Amygdala (tissue), 56 donors: ENCODE measurements around the gene MYH14.

Experiments used
- DNase-seq, 56 donors: peaks; one replicate each; lab custom pipeline; 2025; lab: John Stamatoyannopoulos, UW

Gene MYH14

DNA sequence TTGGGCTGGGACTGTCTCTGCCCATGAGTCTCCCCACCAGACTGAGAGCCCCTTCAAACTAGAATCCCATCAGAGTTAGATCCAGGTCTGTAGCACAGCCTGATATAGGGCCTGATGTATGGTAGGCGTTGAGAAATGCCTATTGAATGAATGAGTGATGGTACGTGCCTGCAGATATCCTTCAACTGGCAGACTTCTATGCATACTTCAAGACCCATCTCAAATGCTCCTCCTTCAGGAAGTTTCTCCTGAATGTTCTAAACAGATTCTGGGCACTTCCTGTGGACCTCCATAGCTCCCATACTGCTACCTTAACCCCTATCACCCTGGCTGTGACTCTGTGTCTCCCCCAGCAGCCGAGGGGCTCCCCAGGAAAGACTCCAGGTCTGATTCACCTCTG, 77.6 kb downstream of the MYH14 start:
- DNase-seq: no peak

DNA sequence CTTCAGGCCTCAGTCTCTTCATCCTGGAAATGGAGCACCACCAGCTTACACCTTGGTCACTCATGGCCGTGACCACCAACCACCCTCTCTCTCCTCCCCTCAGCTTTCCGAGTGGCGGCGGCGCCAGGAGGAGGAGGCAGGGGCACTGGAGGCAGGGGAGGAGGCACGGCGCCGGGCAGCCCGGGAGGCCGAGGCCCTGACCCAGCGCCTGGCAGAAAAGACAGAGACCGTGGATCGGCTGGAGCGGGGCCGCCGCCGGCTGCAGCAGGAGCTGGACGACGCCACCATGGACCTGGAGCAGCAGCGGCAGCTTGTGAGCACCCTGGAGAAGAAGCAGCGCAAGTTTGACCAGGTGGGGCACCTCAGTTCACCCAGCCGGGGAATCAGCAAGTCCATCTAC, 78.1 kb downstream of the MYH14 start:
- no peak for DNase-seq

DNA sequence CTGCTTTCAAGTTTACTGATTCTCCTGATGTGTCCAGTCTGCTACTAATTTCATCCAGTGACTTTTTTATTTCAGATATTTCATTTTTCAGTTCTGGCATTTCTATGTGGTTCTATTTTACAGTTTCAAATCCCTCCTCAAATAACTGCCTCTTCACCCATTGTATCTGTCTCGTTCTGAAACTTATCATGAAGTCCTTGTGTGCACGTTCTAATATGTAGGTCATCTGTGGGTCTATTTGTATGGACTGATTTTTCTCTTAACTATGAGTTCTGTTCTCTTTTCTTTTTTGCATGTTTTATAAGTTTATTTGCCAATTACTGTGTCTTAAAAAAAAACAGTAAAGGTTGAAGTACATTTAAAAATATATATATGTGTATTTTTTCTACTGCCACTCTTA, 82.4 kb downstream of the MYH14 start:
- DNase-seq: no peak

DNA sequence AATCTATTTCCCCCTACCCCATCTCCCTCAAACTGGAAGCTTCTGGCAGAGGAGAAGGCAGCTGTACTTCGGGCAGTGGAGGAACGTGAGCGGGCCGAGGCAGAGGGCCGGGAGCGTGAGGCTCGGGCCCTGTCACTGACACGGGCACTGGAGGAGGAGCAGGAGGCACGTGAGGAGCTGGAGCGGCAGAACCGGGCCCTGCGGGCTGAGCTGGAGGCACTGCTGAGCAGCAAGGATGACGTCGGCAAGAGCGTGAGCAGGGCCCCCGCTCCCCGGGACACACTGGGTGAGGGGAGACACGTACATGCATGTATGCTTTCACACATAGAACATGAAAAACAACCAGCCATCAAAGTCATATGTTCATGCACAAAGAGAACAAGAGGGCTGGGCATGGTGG, 83.0 kb downstream of the MYH14 start:
- DNase-seq: no peak

DNA sequence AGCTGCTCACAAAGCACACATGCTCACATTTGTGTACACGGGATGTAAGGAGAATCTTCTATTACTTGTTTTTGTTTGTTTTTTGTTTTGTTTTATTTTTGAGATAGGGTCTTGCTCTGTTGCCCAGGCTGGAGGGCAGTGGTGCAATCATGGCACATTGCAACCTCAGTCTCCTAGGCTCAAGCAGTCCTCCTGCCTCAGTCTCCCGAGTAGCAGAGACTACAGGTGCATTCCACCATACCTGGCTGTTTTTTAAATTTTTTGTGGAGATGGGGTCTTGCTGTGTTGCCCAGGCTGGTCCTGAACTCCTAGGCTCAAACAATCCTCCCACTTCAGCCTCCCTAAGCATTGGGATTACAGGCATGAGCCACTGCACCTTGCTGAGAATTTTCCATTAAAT, 83.9 kb downstream of the MYH14 start:
- DNase-seq: no peak

DNA sequence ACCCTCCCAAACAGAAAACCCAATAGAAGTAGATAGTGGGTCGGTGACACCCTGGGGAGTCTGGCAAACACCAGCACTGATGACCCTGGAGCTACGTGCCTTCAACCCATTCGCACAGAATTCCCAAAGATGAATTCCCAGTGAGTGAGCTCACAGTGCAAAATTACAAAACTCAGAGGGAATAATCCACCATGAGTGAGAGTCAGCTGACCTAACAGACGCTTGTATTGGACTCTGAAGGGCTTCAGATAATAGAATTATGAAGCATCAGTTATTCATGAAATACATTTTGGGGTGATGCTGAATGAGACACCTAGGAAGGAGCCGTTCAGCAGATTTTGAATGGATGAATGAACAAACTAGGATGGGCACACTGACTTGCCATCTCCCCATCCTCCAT, 85.5 kb downstream of the MYH14 start:
- no peak for DNase-seq

DNA sequence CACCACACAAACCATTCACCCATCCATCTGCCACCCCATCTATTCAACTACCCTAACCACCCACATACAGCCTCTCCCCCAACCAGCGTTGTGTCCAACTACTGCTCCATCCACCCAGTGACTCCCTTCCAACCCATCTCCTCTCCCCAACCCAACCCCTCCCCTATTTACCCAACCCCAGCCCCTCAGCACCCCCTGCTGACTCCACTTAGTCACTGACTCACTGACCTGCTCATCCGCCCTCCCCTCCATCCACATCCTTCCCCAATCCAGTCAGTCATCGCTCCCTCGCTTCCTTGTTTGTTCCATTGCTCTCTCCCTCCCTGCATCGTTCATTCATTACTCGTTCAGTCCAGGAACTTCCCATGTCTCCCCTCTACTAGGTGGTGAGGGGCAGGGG, 86.6 kb downstream of the MYH14 start:
- DNase-seq: no peak

DNA sequence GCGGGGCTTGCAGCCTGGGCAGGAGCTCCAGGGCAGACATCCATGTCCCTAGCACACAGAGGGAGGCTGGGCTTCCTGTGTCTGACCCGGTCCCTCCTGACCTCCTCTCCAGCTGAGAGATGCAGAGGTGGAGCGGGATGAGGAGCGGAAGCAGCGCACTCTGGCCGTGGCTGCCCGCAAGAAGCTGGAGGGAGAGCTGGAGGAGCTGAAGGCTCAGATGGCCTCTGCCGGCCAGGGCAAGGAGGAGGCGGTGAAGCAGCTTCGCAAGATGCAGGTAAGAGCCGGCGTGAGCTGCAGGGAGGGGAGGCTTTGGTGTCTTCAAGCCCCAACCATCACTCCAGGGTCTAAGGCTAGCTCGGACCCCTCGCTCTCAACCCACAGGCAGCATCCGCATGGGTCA, 87.4 kb downstream of the MYH14 start:
- DNase-seq: no peak

DNA sequence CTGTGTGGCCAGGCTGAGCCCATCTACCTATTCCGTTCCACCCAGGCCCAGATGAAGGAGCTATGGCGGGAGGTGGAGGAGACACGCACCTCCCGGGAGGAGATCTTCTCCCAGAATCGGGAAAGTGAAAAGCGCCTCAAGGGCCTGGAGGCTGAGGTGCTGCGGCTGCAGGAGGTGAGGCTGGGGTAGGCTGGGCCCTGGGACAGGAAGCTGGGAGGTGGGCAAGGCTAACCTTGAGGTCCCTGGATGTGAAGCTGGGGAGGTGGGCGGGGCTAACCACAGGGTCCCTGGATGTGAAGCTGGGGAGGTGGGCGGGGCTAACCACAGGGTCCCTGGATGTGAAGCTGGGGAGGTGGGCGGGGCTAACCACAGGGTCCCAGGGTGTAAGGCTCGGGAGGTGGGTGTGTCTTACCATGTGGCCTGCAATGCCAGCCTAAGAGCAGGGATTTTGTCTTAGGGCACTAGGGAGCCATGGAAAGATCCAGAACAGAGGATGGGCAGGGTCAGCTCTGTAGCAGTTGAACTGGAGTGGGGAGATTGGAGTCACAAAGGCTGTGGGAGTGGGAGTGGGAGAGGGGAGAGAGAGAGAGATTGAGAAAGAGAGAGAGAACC, 88.9 kb downstream of the MYH14 start:
- DNase-seq: peak in 1 of 56 donors; percentile 23

DNA sequence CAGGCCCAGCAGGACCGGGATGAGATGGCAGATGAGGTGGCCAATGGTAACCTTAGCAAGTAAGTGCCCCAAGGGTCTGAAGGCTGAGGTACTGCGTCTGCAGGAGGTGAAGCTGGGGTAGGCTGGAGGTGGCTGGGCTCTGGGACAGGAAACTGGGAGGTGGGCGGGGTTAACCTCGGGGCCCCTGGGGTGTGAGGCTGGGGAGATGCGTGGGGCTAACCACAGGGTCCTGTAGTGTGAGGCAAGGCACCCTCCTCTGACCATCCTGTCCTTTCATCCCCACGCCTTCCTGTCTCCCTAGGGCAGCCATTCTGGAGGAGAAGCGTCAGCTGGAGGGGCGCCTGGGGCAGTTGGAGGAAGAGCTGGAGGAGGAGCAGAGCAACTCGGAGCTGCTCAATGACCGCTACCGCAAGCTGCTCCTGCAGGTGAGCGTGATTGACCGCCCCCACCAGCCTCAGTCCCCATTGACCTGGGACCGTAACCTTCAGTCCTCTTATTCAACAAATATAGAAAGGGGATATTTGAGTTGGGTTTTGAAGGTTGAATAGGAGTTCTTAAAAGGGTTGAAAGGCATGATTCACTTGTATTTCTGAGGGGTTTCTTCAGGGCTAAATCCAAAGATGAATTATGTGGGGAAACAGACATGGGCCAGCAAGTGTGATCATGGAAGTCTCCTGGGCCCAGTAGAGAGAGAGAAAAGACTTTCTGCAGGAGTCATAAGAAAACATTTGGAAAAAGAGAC, 90.0 kb downstream of the MYH14 start:
- no peak for DNase-seq

DNA sequence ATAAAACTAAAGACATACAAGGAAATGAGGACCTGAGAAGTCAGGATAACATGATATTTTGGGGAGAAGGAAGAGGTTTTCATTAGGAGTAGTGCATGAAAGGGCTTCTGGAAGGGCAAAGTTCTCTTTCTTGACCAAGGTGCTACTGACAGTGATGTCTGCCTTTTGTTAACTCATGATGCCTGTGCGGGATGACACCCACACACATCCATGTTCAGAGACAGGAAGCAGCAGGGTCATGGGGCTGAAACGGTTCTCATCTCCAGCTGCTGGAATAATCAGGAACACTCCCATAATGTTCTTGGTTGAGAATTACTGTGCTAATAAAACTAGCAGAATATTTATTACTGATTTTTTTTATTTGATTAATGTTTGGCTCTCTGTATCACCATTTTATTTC, 96.6 kb downstream of the MYH14 start:
- no peak for DNase-seq

DNA sequence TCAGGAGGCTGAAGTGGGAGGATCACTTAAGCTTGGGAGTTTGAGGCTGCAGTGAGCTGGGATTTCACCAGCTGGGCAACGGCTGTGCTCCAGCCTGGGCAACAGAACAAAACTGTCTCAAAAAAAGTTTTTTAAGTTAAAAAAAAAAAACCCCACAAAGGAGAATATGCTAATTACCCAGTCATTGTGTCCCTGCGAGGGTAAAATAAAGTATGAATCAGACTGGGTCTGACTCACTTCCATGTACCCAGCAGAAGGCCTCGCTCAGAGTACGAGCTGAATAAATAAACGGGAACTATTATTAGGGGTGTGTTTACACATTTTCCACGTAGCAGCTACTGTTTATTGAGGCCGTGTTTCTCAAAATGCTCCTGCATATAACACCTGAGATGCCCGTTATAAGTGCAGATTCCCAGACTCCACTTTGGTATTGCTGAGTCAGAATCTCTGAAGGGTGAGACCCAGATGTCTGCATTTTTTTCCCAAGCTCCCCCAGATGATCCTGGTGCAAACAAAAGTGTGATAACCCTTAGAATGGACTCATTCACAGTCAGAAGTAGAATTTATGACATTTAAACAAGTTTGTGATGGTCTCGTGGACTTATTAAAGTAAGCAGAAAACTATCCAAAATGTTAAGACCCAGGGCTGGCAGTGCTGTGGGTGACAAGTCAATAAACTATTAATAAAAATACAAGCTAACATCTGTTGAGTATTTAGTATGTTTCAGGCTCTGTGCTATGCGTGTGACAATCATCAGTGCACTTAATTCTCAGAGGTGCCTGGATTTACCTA, 97.6 kb downstream of the MYH14 start:
- peak in 1 of 56 donors; percentile 18 for DNase-seq

DNA sequence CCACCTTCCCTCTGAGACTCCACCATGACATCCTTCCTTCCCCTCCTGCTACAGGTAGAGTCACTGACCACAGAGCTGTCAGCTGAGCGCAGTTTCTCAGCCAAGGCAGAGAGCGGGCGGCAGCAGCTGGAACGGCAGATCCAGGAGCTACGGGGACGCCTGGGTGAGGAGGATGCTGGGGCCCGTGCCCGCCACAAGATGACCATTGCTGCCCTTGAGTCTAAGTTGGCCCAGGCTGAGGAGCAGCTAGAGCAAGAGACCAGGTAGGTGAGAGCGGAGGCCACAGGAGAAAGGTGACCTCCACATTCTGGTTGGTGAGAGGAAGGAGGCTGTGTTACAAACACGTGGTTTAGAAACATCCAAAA, 98.2 kb downstream of the MYH14 start:
- no peak for DNase-seq

DNA sequence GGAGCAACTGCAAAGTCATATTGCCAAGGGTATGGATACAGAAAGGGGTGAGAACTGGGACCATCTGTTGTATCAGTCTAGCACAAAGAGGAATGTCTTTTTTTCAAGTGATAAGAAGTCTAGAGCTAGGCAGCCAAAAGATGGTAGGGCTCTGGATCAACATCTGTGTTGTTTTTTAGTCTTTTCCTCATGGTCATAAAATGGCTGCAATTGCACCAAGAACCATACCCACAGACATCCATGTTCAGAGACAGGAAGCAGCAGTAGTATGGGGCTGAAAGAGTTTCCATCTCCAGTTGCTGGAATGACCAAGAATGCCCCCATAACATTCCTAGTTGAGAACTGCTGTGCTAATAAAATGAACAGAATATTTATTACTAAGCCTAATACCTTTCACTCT, 100.1 kb downstream of the MYH14 start:
- no peak for DNase-seq

DNA sequence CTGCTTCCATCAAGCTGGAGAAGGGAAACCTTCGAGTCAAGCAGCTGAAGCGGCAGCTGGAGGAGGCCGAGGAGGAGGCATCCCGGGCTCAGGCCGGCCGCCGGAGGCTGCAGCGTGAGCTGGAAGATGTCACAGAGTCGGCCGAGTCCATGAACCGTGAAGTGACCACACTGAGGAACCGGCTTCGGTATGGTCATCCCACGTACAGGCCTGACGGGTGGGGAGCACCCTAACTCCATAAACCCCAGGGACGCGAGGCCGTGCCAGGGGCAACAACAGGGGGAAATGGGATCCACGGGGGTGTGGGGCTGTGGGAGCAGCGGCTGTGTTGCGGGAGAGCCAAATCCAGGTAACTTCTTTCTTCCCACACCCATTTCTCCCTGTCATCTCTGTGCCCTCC, 105.6 kb downstream of the MYH14 start:
- DNase-seq: no peak

DNA sequence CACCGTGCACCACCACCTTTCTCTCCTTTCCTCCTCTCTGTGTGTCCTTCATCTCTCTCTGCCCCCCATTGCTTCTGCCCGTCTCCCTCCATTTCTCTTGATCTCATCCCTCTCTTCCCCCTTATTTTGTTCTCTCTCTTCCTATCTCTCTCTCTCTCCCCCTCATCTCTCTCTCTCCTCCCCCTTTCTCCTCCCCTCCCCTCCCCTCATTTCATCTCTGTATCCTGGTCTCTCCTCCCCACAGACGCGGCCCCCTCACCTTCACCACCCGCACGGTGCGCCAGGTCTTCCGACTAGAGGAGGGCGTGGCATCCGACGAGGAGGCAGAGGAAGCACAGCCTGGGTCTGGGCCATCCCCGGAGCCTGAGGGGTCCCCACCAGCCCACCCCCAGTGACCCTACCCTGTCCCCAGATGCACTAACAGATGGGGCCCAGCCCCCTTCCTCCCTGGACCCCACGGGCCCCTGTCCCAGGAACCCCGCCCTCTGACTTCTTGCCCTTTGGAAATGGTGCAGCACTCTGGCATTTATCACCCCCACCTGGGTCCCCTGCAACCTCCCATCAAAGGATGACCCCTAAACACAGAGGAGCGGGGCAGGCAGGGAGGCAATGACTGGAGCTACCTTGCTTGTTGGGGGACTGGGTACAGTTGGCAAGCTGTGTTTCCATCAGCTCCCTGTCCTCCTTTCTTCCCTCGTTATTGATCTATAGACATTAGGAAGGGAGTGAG, 106.1 kb downstream of the MYH14 start:
- no peak for DNase-seq

DNA sequence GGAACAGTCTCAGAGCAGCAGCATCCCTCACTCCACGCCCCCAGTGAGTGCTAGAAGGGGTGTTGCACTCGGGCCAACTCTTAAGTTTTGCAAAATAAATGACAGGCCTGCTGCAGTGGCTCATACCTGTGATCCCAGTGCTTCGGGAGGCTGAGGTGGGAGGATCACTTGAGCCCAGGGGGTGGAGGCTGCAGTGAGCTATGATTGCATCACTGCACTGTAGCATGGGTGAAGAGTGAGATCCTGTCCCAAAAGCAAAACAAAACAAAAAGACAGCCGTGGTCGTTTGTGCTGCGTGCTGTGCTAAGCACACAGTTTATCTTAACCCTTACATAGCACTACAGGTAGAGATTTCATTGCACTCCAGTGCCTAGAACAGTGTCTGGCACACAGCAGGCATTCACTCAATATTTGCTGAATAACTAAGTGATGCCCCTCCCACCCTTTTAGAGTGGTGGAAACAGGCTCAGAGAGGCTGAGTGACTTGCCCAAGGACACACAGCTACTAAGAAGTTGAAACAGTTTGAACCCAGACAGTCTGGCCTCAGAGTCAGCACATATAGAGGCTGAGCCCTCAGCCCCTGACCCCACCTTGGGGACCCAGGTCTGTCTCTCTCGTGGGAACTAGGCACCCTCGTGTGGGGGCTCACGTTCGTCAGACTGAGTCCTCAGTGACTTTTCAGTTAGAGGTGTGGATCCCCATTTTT, 107.5 kb downstream of the MYH14 start:
- no peak for DNase-seq

DNA sequence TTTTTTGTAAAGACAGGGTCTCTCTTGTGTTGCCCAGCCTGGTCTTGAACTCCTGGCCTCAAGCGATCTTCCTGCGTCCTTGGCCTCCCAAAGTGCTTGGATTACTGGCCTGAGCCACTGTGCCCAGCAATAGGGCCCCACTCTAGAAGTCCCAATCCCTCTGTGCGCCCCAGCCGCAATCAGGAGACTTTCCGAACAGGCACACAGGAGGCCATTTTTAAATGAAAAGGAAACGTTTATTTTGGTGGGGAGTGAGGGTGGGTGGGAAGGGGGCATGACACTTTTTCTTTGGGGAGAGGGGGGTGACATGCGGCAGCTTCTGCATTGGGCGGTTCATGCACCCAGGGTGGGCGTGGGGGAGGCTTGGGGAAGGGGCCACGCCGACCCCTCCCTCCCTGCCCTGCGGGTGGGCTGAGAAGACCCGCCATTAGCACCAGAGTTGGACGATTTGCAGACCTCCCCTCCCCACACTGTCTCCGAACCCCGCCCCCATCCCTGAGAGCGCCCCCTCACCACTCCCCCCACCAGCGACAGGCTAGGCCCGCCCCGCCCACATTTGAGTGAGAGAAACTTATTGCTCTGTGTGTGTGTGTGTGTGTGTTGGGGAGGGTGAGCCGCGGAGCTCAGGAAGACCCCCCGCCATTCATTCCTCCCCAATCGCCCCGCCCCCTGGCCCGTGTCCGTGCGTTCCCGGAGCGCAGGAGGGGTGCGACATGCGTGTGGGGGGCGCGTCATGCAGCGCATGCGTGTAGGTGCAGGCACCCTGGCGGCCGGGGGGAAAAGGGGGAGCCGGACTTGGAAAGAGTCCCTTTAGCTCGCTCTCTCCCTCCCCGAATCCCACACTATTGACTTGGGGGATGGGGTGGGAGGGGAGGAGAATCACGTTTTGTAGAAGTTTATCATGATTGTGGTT, 108.6 kb downstream of the MYH14 start:
- peak in 9 of 56 donors; percentile 9 to 30 (median 22) for DNase-seq
